Measurements from ENCODE around the gene TRIM58. TPM values are rescaled to one million over a fixed set of nuclear protein-coding genes. Genes with fewer than 3 reads are reported as not detected.

Gene TRIM58
- total and polyA plus RNA-seq, 9 of the 15 experiments (the other 6 are each of a cell fraction or from before 2014, with no cell fraction given) = 3.8 to 19.1 (median 7.2) TPM

DNA sequence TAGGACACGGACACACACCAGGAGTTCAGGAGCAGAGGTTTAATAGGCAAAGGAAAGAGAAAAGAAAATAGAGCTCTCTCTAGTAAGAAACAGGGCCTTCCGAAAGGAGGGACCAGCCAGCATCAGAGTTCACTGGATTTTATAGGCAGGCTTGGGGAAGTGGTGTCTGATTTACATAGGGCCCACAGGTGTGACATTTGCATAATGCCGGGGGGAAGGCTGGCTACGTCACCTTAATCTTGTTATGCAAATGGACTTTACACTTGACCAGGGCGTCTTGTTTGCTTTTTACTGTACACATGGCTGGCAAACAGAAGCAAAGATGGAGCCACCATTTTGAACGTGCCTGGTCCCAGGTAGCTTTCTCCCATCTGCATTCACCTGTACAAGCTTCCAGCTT is 33.0 kb upstream of the TRIM58 start, which contains the start of gene OR14A16 (continued):
- TF ChIP-seq, protein P1, sequence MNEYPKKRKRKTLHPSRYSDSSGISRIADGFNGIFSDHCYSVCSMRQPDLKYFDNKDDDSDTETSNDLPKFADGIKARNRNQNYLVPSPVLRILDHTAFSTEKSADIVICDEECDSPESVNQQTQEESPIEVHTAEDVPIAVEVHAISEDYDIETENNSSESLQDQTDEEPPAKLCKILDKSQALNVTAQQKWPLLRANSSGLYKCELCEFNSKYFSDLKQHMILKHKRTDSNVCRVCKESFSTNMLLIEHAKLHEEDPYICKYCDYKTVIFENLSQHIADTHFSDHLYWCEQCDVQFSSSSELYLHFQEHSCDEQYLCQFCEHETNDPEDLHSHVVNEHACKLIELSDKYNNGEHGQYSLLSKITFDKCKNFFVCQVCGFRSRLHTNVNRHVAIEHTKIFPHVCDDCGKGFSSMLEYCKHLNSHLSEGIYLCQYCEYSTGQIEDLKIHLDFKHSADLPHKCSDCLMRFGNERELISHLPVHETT (CRISPR knock-in tag; conservative IDR thresholded peaks at IDR 0.05 in 1 of 2, IDR thresholded peaks at IDR 0.05 in 1 of 2) = no peak

DNA sequence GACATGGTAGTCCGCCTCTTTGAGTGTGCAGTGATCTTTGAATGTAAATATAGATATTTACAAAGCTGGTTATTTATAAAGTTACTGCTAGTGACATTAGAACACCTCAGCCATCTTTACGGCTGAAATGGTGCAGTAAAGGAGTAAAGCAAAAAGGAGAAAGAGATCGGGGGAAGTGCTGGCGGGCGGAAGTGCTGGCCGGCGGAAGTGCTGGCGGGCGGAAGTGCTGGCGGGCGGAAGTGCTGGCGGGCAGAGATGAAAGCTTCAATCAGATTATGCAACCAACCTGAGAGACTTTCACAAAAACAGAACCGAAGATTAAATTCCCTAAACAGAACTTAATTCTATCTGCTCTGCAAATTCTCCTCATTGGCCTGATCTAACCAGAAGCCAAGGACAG is 31.6 kb upstream of the TRIM58 start:
- H3K27me3 ChIP-seq (ENCODE audit: control insufficient read depth in 2 of 2, insufficient read depth in 2 of 2, low read length in 2 of 2) = 0 out of 5 replicates have a peak, but pooled peaks cover 0 to 2% of the 10 kb centered on the region in 2 experiments
- H3K9ac ChIP-seq (ENCODE audit: insufficient read depth in 1 of 2, low read depth in 2 of 2, low read length in 2 of 2) = no peak overlapping the region
- no peaks in the 10 kb centered on the region for H3K9me1 ChIP-seq (ENCODE audit: control insufficient read depth, insufficient read depth, low read length)
- ChIA-PET POLR2A (no interaction called here), CTCF (ENCODE audit: low intra/inter-chr PET ratio) (no interaction called here)
- H2AFZ ChIP-seq (ENCODE audit: low read depth, low read length) = peak overlapping the region; percentile 52
- H3K79me2 ChIP-seq (ENCODE audit: control insufficient read depth, insufficient read depth, low read length) = no peaks in the 10 kb centered on the region
- intact Hi-C loops (cut with micrococcal nuclease) (no loop called here), in situ Hi-C loops (cut with MboI) (no loop called here)
- peak in 1 of 4 experiments; percentile 28 for DNase-seq (ENCODE audit: extremely low read depth in 1 of 4, low spot score in 3 of 4)
- H3K9me3 ChIP-seq (replicated peaks; ENCODE audit: control insufficient read depth, insufficient read depth, low read depth, low read length) = no peaks in the 10 kb centered on the region
- no peak overlapping the region for H3K4me3 ChIP-seq
- H4K20me1 ChIP-seq (replicated peaks; ENCODE audit: control insufficient read depth, insufficient read depth, low read length) = no peaks in the 10 kb centered on the region
- H3K4me2 ChIP-seq (ENCODE audit: insufficient read depth, low read length) = no peak overlapping the region
- H3K4me1 ChIP-seq (replicated peaks in 1 of 2; ENCODE audit: control insufficient read depth in 2 of 2, insufficient read depth in 2 of 2, low read length in 2 of 2) = no peaks in the 10 kb centered on the region
- ATAC-seq = peak; percentile 77
- FAIRE-seq = no peak
- no TSS peak for BruUV-seq (replicated peaks)
- no peaks in the 10 kb centered on the region for H3K36me3 ChIP-seq (ENCODE audit: control insufficient read depth, insufficient read depth, low read length)
- H3K27ac ChIP-seq (ENCODE audit: extremely low read depth, low read depth, low read length) = no peak overlapping the region
- WGBS (ENCODE audit: insufficient coverage, low coverage, missing lambda C conversion rate) = 18% methylated on average over 12 of the region's 13 CpGs
- TF ChIP-seq, protein P2, sequence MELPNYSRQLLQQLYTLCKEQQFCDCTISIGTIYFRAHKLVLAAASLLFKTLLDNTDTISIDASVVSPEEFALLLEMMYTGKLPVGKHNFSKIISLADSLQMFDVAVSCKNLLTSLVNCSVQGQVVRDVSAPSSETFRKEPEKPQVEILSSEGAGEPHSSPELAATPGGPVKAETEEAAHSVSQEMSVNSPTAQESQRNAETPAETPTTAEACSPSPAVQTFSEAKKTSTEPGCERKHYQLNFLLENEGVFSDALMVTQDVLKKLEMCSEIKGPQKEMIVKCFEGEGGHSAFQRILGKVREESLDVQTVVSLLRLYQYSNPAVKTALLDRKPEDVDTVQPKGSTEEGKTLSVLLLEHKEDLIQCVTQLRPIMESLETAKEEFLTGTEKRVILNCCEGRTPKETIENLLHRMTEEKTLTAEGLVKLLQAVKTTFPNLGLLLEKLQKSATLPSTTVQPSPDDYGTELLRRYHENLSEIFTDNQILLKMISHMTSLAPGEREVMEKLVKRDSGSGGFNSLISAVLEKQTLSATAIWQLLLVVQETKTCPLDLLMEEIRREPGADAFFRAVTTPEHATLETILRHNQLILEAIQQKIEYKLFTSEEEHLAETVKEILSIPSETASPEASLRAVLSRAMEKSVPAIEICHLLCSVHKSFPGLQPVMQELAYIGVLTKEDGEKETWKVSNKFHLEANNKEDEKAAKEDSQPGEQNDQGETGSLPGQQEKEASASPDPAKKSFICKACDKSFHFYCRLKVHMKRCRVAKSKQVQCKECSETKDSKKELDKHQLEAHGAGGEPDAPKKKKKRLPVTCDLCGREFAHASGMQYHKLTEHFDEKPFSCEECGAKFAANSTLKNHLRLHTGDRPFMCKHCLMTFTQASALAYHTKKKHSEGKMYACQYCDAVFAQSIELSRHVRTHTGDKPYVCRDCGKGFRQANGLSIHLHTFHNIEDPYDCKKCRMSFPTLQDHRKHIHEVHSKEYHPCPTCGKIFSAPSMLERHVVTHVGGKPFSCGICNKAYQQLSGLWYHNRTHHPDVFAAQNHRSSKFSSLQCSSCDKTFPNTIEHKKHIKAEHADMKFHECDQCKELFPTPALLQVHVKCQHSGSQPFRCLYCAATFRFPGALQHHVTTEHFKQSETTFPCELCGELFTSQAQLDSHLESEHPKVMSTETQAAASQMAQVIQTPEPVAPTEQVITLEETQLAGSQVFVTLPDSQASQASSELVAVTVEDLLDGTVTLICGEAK (IDR thresholded peaks at IDR 0.05) = peak; percentile 83
- TF ChIP-seq, protein P2 (CRISPR knock-in tag; IDR thresholded peaks at IDR 0.05) = no peak
- TF ChIP-seq CXXC5 (CRISPR knock-in tag; IDR thresholded peaks at IDR 0.05) = peak; percentile 39
- peak; percentile 52; the same call in 1 of the 2 replicates for TF ChIP-seq SPI1 (IDR thresholded peaks at IDR 0.05; ENCODE audit: borderline replicate concordance, low read depth, low read length)
- TF ChIP-seq, protein P3, sequence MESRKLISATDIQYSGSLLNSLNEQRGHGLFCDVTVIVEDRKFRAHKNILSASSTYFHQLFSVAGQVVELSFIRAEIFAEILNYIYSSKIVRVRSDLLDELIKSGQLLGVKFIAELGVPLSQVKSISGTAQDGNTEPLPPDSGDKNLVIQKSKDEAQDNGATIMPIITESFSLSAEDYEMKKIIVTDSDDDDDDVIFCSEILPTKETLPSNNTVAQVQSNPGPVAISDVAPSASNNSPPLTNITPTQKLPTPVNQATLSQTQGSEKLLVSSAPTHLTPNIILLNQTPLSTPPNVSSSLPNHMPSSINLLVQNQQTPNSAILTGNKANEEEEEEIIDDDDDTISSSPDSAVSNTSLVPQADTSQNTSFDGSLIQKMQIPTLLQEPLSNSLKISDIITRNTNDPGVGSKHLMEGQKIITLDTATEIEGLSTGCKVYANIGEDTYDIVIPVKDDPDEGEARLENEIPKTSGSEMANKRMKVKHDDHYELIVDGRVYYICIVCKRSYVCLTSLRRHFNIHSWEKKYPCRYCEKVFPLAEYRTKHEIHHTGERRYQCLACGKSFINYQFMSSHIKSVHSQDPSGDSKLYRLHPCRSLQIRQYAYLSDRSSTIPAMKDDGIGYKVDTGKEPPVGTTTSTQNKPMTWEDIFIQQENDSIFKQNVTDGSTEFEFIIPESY (CRISPR knock-in tag; IDR thresholded peaks at IDR 0.05) = peak; percentile 47; the same call in 1 of the 2 replicates
- TF ChIP-seq NUFIP1 (IDR thresholded peaks at IDR 0.05; ENCODE audit: partially characterized antibody) = no peak
- TF ChIP-seq ELF1 (tag; IDR thresholded peaks at IDR 0.05) = peak; percentile 38; the same call in 1 of the 2 replicates
